Osteoblast (primary cell): ENCODE data around the gene TRAM2. TPM values are rescaled to one million over a fixed set of nuclear protein-coding genes. Genes with fewer than 3 reads are reported as not detected.

ENCODE experiments used
- DNase-seq: peaks from one replicate; pipeline ENCODE4 v3.0.0; 2011; ENCODE audit warnings: low spot score, mixed read lengths; ENCODE audit not compliant: insufficient read length; ENCODE audit errors: missing footprints
- H2AFZ ChIP-seq: 2 replicates; pipeline ENCODE4 v1.6.0; 2011; ENCODE audit warnings: mild to moderate bottlenecking, low read length
- H3K27ac ChIP-seq: 2 replicates; pipeline ENCODE4 v1.5.1; 2011; ENCODE audit warnings: mild to moderate bottlenecking, low read depth, low read length, moderate library complexity
- H3K27me3 ChIP-seq: 2 replicates; pipeline ENCODE4 v1.6.0; 2012; ENCODE audit warnings: mild to moderate bottlenecking, control low read depth, inconsistent platforms, low read length, moderate library complexity; ENCODE audit not compliant: insufficient read depth
- H3K36me3 ChIP-seq: 2 replicates; pipeline ENCODE4 v1.5.1; 2011; ENCODE audit warnings: mild to moderate bottlenecking, low read length, control low read depth, moderate library complexity; ENCODE audit not compliant: insufficient read depth
- H3K4me1 ChIP-seq: 2 replicates; pipeline ENCODE4 v1.5.1; 2011; ENCODE audit warnings: mild to moderate bottlenecking, low read length, control low read depth, moderate library complexity; ENCODE audit not compliant: insufficient read depth
- H3K4me2 ChIP-seq: 2 replicates; pipeline ENCODE4 v1.6.0; 2011; ENCODE audit warnings: mild to moderate bottlenecking, low read length; ENCODE audit not compliant: insufficient read depth
- H3K4me3 ChIP-seq: fragments of 200-600 bp; sonication (generic); 3 replicates; pipeline ENCODE4 v1.5.1; 2012; ENCODE audit warnings: mild to moderate bottlenecking, low read length, inconsistent platforms; ENCODE audit not compliant: insufficient read depth
- H3K79me2 ChIP-seq: 2 replicates; pipeline ENCODE4 v1.6.0; 2012; ENCODE audit warnings: mild to moderate bottlenecking, low read length, control low read depth, inconsistent platforms; ENCODE audit not compliant: insufficient read depth
- H3K9me3 ChIP-seq: 2 replicates; pipeline ENCODE4 v1.5.1; 2011; ENCODE audit warnings: low read depth, low read length, control low read depth
- H4K20me1 ChIP-seq: 2 replicates; pipeline ENCODE4 v1.6.0; 2012; ENCODE audit warnings: mild to moderate bottlenecking, low read length, control low read depth; ENCODE audit not compliant: insufficient read depth
- CTCF ChIP-seq: IDR thresholded peaks from 2 replicates; pipeline ENCODE4 v1.5.1; 2011; ENCODE audit warnings: mild to moderate bottlenecking, low read depth, low read length, moderate library complexity; ENCODE audit errors: extremely low read depth
- total RNA-seq: library from RNA; depleted of rRNA; stranded (reverse); fragments of >200 nt; gene quantifications from 2 replicates; pipeline ENCODE4 v1.2.3, GENCODE V29; 2012

Gene TRAM2
- total RNA-seq, 1 donor = 155 TPM

DNA sequence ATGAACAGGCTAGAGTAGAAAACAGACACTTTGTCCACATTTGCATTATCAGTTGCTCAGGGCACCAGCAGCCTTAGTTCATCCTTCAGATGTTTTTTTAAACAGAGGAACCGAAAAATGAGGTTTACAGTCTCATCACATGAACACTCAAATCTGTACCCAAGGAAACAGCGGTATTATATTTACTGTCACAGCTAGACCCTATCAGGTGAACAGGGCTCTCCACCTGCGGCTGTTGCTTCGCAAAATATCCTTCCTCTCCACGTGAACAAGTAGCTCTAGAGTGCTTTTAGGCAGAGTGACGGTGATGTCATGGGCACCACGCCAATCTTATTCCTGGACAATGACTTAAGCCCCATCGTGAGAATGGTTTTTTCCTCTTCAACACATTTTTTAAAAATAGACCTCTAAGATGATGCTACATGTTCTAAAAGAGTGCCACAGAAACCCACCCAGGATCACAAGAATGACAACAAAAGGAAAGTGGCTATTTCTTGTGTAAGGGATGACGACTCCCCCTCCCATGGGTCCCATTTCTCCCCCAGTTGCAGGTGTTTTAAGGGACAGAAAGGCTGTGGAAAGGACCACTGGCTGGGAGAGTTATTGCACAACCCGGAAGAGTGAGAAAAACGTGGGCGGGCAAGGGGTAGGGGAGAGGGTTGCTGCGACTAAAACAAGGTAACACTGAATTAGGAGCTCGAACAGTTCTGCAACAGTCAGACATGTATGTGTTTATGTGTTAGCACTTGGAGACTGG is 79.0 kb downstream of the TRAM2 start:
- H4K20me1 ChIP-seq = no peaks in the 10 kb centered on the region
- H3K27ac ChIP-seq = peak overlapping the region; percentile 78
- no peak overlapping the region for H3K4me3 ChIP-seq
- H3K36me3 ChIP-seq = peaks cover 76% of the 10 kb centered on the region
- no peak overlapping the region for H3K4me2 ChIP-seq
- no peaks in the 10 kb centered on the region for H3K9me3 ChIP-seq
- peak; percentile 62 for DNase-seq
- peaks cover 14% of the 10 kb centered on the region for H3K79me2 ChIP-seq
- no peak overlapping the region for H2AFZ ChIP-seq
- H3K27me3 ChIP-seq = no peaks in the 10 kb centered on the region
- no peak for TF ChIP-seq CTCF
- H3K4me1 ChIP-seq = peaks cover 36% of the 10 kb centered on the region

DNA sequence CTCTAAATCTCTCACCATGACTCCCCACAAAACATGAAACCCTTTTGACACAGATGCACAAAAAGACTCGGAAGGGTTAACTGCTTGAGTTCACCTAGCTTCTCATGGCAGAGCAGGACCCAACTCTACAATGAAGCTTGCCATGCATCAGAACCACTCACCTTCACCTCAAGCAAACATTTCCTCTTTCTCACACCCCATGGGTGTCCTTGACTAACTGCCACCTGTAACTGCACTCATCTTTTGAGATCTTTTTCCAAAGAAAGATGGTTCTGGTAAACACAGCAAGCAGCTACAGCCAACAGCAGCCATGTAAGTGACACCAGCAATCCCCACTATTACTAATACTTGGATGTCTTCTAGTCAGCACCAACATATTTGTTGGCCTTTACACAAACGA is 80.2 kb downstream of the TRAM2 start:
- H3K4me1 ChIP-seq = peaks cover 43% of the 10 kb centered on the region
- H4K20me1 ChIP-seq = no peaks in the 10 kb centered on the region
- no peak overlapping the region for H3K4me2 ChIP-seq
- H3K27ac ChIP-seq = peak overlapping the region; percentile 4
- no peaks in the 10 kb centered on the region for H3K9me3 ChIP-seq
- no peak for TF ChIP-seq CTCF
- H3K36me3 ChIP-seq = peaks cover 64% of the 10 kb centered on the region
- no peak overlapping the region for H2AFZ ChIP-seq
- H3K79me2 ChIP-seq = peaks cover 8% of the 10 kb centered on the region
- H3K4me3 ChIP-seq = no peak overlapping the region
- no peak for DNase-seq
- H3K27me3 ChIP-seq = no peaks in the 10 kb centered on the region

GRCh38 chr6:52495922-52496321 is 80.9 kb downstream of the TRAM2 start:
- Histone ChIP-seq H2AFZ (no peak overlapping the region), H3K4me1 (peaks cover 48% of the 10 kb centered on the region), H3K27ac (peak overlapping the region; percentile 4), H3K27me3 (no peaks in the 10 kb centered on the region), H4K20me1 (no peaks in the 10 kb centered on the region), H3K36me3 (peaks cover 56% of the 10 kb centered on the region), H3K79me2 (peaks cover 3% of the 10 kb centered on the region), H3K4me2 (no peak overlapping the region), H3K9me3 (no peaks in the 10 kb centered on the region), H3K4me3 (no peak overlapping the region)
- no peak for DNase-seq
- TF ChIP-seq CTCF = no peak

- Histone ChIP-seq H3K27me3 (no peaks in the 10 kb centered on the region), H3K4me2 (no peak overlapping the region), H3K4me3 (no peak overlapping the region), H3K4me1 (peaks cover 48% of the 10 kb centered on the region), H3K79me2 (no peaks in the 10 kb centered on the region), H4K20me1 (no peaks in the 10 kb centered on the region), H3K9me3 (no peaks in the 10 kb centered on the region), H3K36me3 (peaks cover 42% of the 10 kb centered on the region), H3K27ac (peak overlapping the region; percentile 24), H2AFZ (no peak overlapping the region)
- no peak for TF ChIP-seq CTCF
- no peak for DNase-seq
These were observed 82.4 kb downstream of the TRAM2 start for GRCh38 chr6:52494298-52495072.
